ENCODE results near the gene SLC46A3.

SLC46A3 gene

GRCh38 chr13:28716511-28716910 lies 2.3 kb downstream of the SLC46A3 start:
- TF ChIP-seq CTCF (IDR thresholded peaks at IDR 0.05), result no peak
- Histone ChIP-seq H2AFZ (no peak overlapping the region), H3K4me3 (ENCODE audit: low read depth, low read length) (no peak overlapping the region), H3K4me2 (ENCODE audit: low read length) (no peak overlapping the region), H3K4me1 (no peaks in the 10 kb centered on the region), H3K27me3 (ENCODE audit: control insufficient read depth, insufficient read depth, low read length) (no peaks in the 10 kb centered on the region), H3K9me3 (ENCODE audit: control insufficient read depth, low read length) (no peaks in the 10 kb centered on the region), H3K36me3 (ENCODE audit: control insufficient read depth, insufficient read depth, low read length) (no peaks in the 10 kb centered on the region), H3K9ac (no peak overlapping the region), H3K79me2 (no peaks in the 10 kb centered on the region), H3K27ac (peak overlapping the region; percentile 7)

- Histone ChIP-seq H3K9me3 (ENCODE audit: control insufficient read depth, low read length) (no peaks in the 10 kb centered on the region), H3K27me3 (ENCODE audit: control insufficient read depth, insufficient read depth, low read length) (no peaks in the 10 kb centered on the region), H3K4me1 (no peaks in the 10 kb centered on the region), H2AFZ (no peak overlapping the region), H3K36me3 (ENCODE audit: control insufficient read depth, insufficient read depth, low read length) (no peaks in the 10 kb centered on the region), H3K27ac (no peak overlapping the region), H3K79me2 (no peaks in the 10 kb centered on the region), H3K4me3 (ENCODE audit: low read depth, low read length) (no peak overlapping the region), H3K4me2 (ENCODE audit: low read length) (no peak overlapping the region), H3K9ac (no peak overlapping the region)
- TF ChIP-seq CTCF (IDR thresholded peaks at IDR 0.05), result no peak
Observed at GRCh38 chr13:28714651-28715050, 4.1 kb downstream of the SLC46A3 start.

- Histone ChIP-seq H3K9ac (no peak overlapping the region), H3K9me3 (ENCODE audit: control insufficient read depth, low read length) (no peaks in the 10 kb centered on the region), H3K27ac (no peak overlapping the region), H3K79me2 (no peaks in the 10 kb centered on the region), H2AFZ (no peak overlapping the region), H3K4me3 (ENCODE audit: low read depth, low read length) (no peak overlapping the region), H3K4me2 (ENCODE audit: low read length) (no peak overlapping the region), H3K36me3 (ENCODE audit: control insufficient read depth, insufficient read depth, low read length) (no peaks in the 10 kb centered on the region), H3K4me1 (no peaks in the 10 kb centered on the region), H3K27me3 (ENCODE audit: control insufficient read depth, insufficient read depth, low read length) (no peaks in the 10 kb centered on the region)
- no peak for TF ChIP-seq CTCF (IDR thresholded peaks at IDR 0.05)
Observed at GRCh38 chr13:28710161-28710560, 8.6 kb downstream of the SLC46A3 start.

- Histone ChIP-seq H3K4me1 (no peaks in the 10 kb centered on the region), H2AFZ (no peak overlapping the region), H3K4me2 (ENCODE audit: low read length) (no peak overlapping the region), H3K36me3 (ENCODE audit: control insufficient read depth, insufficient read depth, low read length) (no peaks in the 10 kb centered on the region), H3K27ac (no peak overlapping the region), H3K79me2 (no peaks in the 10 kb centered on the region), H3K9ac (no peak overlapping the region), H3K27me3 (ENCODE audit: control insufficient read depth, insufficient read depth, low read length) (no peaks in the 10 kb centered on the region), H3K4me3 (ENCODE audit: low read depth, low read length) (no peak overlapping the region), H3K9me3 (ENCODE audit: control insufficient read depth, low read length) (no peaks in the 10 kb centered on the region)
- no peak for TF ChIP-seq CTCF (IDR thresholded peaks at IDR 0.05)
Observed at GRCh38 chr13:28707629-28708427, 10.9 kb downstream of the SLC46A3 start.

Data from parathyroid adenoma (tissue), 2 donors.